HEK293 (cell line): ENCODE data around the gene PGBD5.

ENCODE experiments used
- CTCF ChIA-PET: fragments of 350-600 bp; formaldehyde crosslinking; extraction: SDS; loops from one replicate; lab custom pipeline; 2021; ENCODE audit warnings: antibody characterized with exemption; lab: Yijun Ruan, JAX
- POLR2A ChIA-PET: fragments of 300-600 bp; formaldehyde crosslinking; extraction: SDS; loops from one replicate; lab custom pipeline; 2020; ENCODE audit warnings: antibody characterized with exemption, inconsistent platforms; lab: Yijun Ruan, JAX
- H3K27ac ChIP-seq: fragments of 200-500 bp; sonication (Bioruptor generic); 2 replicates; pipeline ENCODE4 v1.5.1; 2014; ENCODE audit warnings: low read depth, low read length, control low read depth, inconsistent platforms; ENCODE audit errors: extremely low read depth
- H3K36me3 ChIP-seq, 2 experiments: fragments of 200-500 bp in 1 of 2; sonication (Bioruptor generic) in 1 of 2; 1 replicate in 1 of 2; 2 replicates in 1 of 2; pipeline ENCODE4 v1.5.1; 2014 to 2017; ENCODE audit warnings: inconsistent platforms in 2 of 2, low read length in 2 of 2; ENCODE audit not compliant: control insufficient read depth in 2 of 2, insufficient read depth in 1 of 2
- H3K4me1 ChIP-seq: fragments of 200-500 bp; sonication (Bioruptor generic); 2 replicates; pipeline ENCODE4 v1.5.1; 2014; ENCODE audit warnings: mild to moderate bottlenecking, low read length, inconsistent platforms; ENCODE audit not compliant: control insufficient read depth, insufficient read depth
- H3K4me3 ChIP-seq: 2 replicates; pipeline ENCODE4 v1.5.1; 2011; ENCODE audit warnings: low read depth, mild to moderate bottlenecking, control low read depth, low read length, moderate library complexity
- H3K9me3 ChIP-seq: fragments of 200-500 bp; sonication (Bioruptor generic); 2 replicates; pipeline ENCODE4 v1.5.1; 2014; ENCODE audit warnings: low read depth, low read length, inconsistent platforms; ENCODE audit not compliant: control insufficient read depth, insufficient read depth
- BCL6B ChIP-seq: fragments of 450-650 bp; formaldehyde crosslinking; IDR thresholded peaks from 2 replicates; pipeline ENCODE4 v1.5.1; 2017; ENCODE audit warnings: missing biosample characterization, missing genetic modification characterization
- KLF10 ChIP-seq: fragments of 450-650 bp; IDR thresholded peaks from 2 replicates; pipeline ENCODE4 v1.5.1; 2018; ENCODE audit warnings: missing biosample characterization, mild to moderate bottlenecking, missing genetic modification characterization
- PBX3 ChIP-seq: sonication (generic); formaldehyde crosslinking; IDR thresholded peaks from 2 replicates; pipeline ENCODE4 v1.8.1; 2022; ENCODE audit warnings: mild to moderate bottlenecking, moderate library complexity, missing genetic modification reagents
- SALL2 ChIP-seq: fragments of 450-650 bp; formaldehyde crosslinking; IDR thresholded peaks from 2 replicates; pipeline ENCODE4 v1.5.0; 2017; ENCODE audit warnings: missing biosample characterization, mild to moderate bottlenecking, missing genetic modification characterization, borderline replicate concordance
- ZBTB8A ChIP-seq: fragments of 450-650 bp; formaldehyde crosslinking; IDR thresholded peaks from 2 replicates; pipeline ENCODE4 v1.5.1; 2016; ENCODE audit warnings: missing biosample characterization, missing genetic modification characterization
- ZIC2 ChIP-seq: fragments of 450-650 bp; formaldehyde crosslinking; IDR thresholded peaks from 2 replicates; pipeline ENCODE4 v1.5.1; 2016; ENCODE audit warnings: missing biosample characterization, missing genetic modification characterization
- ZNF239 ChIP-seq: fragments of 450-650 bp; formaldehyde crosslinking; IDR thresholded peaks from 2 replicates; pipeline ENCODE4 v1.5.1; 2016; ENCODE audit warnings: missing biosample characterization, missing genetic modification characterization
- ZNF248 ChIP-seq: fragments of 450-650 bp; formaldehyde crosslinking; IDR thresholded peaks from 2 replicates; pipeline ENCODE4 v1.5.1; 2017; ENCODE audit warnings: missing biosample characterization, missing genetic modification characterization
- ZNF48 ChIP-seq: fragments of 450-650 bp; formaldehyde crosslinking; IDR thresholded peaks from 2 replicates; pipeline ENCODE4 v1.5.1; 2016; ENCODE audit warnings: missing biosample characterization, missing genetic modification characterization
- ZNF555 ChIP-seq: fragments of 450-650 bp; formaldehyde crosslinking; conservative IDR thresholded peaks from 2 replicates; pipeline ENCODE4 v1.5.1; 2017; ENCODE audit warnings: missing biosample characterization, mild to moderate bottlenecking, missing genetic modification characterization, inconsistent platforms
- ZNF658 ChIP-seq: fragments of 450-650 bp; formaldehyde crosslinking; IDR thresholded peaks from 2 replicates; pipeline ENCODE4; 2016; ENCODE audit warnings: missing biosample characterization, missing genetic modification characterization
- ZNF768 ChIP-seq: fragments of 450-650 bp; formaldehyde crosslinking; IDR thresholded peaks from 2 replicates; pipeline ENCODE4 v1.5.1; 2018; ENCODE audit warnings: missing biosample characterization, mild to moderate bottlenecking, missing genetic modification characterization
- ZNF792 ChIP-seq: fragments of 450-650 bp; formaldehyde crosslinking; IDR thresholded peaks from 2 replicates; pipeline ENCODE4 v1.5.1; 2016; ENCODE audit warnings: missing biosample characterization, missing genetic modification characterization
- ZSCAN18 ChIP-seq: fragments of 450-650 bp; formaldehyde crosslinking; IDR thresholded peaks from 2 replicates; pipeline ENCODE4 v1.5.1; 2016; ENCODE audit warnings: missing biosample characterization, missing genetic modification characterization
- TF ChIP-seq, protein P1 (sequence below): fragments of 450-650 bp; formaldehyde crosslinking; IDR thresholded peaks from 2 replicates; pipeline ENCODE4 v1.5.1; 2016; ENCODE audit warnings: missing biosample characterization, missing genetic modification characterization, borderline replicate concordance
- TF ChIP-seq, protein P2 (sequence below): fragments of 450-650 bp; formaldehyde crosslinking; IDR thresholded peaks from 2 replicates; pipeline ENCODE4 v1.5.1; 2016; ENCODE audit warnings: missing biosample characterization, missing genetic modification characterization
- TF ChIP-seq, protein P3 (sequence below): fragments of 450-650 bp; formaldehyde crosslinking; IDR thresholded peaks from 2 replicates; pipeline ENCODE4 v1.5.1; 2017; ENCODE audit warnings: missing biosample characterization, missing genetic modification characterization
- TF ChIP-seq, protein P4 (sequence below): fragments of 450-650 bp; formaldehyde crosslinking; IDR thresholded peaks from 2 replicates; pipeline ENCODE4 v1.5.1; 2016; ENCODE audit warnings: missing biosample characterization, missing genetic modification characterization, borderline replicate concordance

PGBD5 gene

DNA sequence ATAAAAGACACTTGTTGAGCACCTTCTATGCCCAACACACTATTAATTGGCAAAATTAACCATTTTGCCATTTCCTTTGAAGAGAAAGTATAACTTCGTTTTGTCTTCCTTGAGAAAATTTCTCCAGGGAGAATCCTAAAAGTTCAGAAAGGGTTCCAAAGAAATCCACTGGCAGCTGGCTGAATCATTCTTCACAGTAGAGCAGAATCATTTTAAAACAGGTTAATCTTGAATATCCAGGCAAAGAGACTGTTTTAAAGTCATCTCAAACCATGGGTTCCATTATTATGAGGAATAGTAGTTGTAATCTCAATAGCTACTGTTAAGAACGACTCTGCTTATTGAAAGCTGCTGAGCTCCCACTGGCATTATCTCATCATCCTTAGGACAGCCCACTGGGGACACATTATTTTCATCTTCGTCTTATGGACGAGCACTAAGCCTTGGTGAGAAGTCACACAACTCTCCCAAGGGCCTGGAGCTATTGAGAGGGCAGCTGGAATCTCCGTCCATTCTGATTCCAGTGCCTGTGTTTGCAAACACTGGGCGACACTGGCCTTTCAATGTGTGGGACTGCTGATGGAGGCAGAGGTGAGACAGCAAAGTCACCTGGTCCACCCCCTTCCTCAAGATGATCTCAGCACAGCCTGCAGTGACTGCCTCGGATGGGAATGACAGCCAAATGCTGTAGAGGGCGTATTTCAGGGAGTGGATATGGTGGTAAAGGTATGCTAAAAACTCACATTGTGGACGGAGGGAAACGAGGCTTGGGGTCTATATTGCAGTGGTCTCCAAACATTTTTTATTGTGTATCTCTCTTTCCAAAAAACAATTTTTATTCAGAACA, 15.3 kb upstream of the PGBD5 start (continued):
- TF ChIP-seq, protein P1, sequence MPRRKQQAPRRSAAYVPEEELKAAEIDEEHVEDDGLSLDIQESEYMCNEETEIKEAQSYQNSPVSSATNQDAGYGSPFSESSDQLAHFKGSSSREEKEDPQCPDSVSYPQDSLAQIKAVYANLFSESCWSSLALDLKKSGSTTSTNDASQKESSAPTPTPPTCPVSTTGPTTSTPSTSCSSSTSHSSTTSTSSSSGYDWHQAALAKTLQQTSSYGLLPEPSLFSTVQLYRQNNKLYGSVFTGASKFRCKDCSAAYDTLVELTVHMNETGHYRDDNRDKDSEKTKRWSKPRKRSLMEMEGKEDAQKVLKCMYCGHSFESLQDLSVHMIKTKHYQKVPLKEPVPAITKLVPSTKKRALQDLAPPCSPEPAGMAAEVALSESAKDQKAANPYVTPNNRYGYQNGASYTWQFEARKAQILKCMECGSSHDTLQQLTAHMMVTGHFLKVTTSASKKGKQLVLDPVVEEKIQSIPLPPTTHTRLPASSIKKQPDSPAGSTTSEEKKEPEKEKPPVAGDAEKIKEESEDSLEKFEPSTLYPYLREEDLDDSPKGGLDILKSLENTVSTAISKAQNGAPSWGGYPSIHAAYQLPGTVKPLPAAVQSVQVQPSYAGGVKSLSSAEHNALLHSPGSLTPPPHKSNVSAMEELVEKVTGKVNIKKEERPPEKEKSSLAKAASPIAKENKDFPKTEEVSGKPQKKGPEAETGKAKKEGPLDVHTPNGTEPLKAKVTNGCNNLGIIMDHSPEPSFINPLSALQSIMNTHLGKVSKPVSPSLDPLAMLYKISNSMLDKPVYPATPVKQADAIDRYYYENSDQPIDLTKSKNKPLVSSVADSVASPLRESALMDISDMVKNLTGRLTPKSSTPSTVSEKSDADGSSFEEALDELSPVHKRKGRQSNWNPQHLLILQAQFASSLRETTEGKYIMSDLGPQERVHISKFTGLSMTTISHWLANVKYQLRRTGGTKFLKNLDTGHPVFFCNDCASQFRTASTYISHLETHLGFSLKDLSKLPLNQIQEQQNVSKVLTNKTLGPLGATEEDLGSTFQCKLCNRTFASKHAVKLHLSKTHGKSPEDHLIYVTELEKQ (tag by site-specific recombination): no peak
- TF ChIP-seq ZNF555 (tag by site-specific recombination): no peak
- no peak for TF ChIP-seq ZNF658 (tag by site-specific recombination)
- no peak for TF ChIP-seq ZBTB8A
- TF ChIP-seq ZNF768 (tag by site-specific recombination): no peak
- no peak for TF ChIP-seq ZSCAN18 (tag by site-specific recombination)
- TF ChIP-seq, protein P2, sequence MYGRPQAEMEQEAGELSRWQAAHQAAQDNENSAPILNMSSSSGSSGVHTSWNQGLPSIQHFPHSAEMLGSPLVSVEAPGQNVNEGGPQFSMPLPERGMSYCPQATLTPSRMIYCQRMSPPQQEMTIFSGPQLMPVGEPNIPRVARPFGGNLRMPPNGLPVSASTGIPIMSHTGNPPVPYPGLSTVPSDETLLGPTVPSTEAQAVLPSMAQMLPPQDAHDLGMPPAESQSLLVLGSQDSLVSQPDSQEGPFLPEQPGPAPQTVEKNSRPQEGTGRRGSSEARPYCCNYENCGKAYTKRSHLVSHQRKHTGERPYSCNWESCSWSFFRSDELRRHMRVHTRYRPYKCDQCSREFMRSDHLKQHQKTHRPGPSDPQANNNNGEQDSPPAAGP (tag by site-specific recombination): no peak
- TF ChIP-seq ZNF239 (tag by site-specific recombination): no peak

DNA sequence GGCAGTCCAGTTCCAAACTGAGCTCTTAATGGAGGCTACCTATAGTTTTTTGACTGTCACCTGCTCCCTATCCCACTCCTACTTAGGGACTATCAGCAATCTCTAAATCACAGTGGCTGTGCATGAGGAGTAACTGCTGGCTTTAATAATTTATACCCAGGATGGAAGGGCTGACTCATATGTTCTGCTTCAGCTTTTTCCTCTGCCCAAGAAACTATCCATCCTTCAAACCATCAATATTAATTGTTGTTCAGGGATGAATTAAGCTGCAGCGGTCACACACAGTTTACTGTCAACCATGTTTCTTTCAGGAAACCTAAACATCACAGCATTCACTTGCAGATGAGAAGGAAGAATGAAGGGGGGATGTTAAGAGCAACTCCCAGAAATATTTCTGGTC, 9.0 kb upstream of the PGBD5 start:
- Histone ChIP-seq H3K27ac (no peak overlapping the region), H3K36me3 (no peaks in the 10 kb centered on the region), H3K4me3 (no peak overlapping the region), H3K4me1 (no peaks in the 10 kb centered on the region), H3K9me3 (no peaks in the 10 kb centered on the region; the same call in 1 of the 2 replicates)
- TF ChIP-seq ZNF48 (tag by site-specific recombination) (no peak), ZNF248 (tag by site-specific recombination) (no peak), KLF10 (tag by site-specific recombination) (no peak), BCL6B (tag by site-specific recombination) (no peak), ZNF792 (tag by site-specific recombination) (no peak), ZIC2 (tag by site-specific recombination) (no peak), SALL2 (tag by site-specific recombination) (no peak), PBX3 (no peak)
- TF ChIP-seq, protein P3, sequence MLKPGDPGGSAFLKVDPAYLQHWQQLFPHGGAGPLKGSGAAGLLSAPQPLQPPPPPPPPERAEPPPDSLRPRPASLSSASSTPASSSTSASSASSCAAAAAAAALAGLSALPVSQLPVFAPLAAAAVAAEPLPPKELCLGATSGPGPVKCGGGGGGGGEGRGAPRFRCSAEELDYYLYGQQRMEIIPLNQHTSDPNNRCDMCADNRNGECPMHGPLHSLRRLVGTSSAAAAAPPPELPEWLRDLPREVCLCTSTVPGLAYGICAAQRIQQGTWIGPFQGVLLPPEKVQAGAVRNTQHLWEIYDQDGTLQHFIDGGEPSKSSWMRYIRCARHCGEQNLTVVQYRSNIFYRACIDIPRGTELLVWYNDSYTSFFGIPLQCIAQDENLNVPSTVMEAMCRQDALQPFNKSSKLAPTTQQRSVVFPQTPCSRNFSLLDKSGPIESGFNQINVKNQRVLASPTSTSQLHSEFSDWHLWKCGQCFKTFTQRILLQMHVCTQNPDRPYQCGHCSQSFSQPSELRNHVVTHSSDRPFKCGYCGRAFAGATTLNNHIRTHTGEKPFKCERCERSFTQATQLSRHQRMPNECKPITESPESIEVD (tag by site-specific recombination): no peak
- TF ChIP-seq, protein P4, sequence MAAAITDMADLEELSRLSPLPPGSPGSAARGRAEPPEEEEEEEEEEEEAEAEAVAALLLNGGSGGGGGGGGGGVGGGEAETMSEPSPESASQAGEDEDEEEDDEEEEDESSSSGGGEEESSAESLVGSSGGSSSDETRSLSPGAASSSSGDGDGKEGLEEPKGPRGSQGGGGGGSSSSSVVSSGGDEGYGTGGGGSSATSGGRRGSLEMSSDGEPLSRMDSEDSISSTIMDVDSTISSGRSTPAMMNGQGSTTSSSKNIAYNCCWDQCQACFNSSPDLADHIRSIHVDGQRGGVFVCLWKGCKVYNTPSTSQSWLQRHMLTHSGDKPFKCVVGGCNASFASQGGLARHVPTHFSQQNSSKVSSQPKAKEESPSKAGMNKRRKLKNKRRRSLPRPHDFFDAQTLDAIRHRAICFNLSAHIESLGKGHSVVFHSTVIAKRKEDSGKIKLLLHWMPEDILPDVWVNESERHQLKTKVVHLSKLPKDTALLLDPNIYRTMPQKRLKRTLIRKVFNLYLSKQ: no peak
- POLR2A ChIA-PET: no interaction called here
- CTCF ChIA-PET: interaction anchor here (0.6 to 1.4 kb wide), 3 partner anchors 9 to 494 kb away, joined by 3 to 5 read pairs (median 3); no protein-coding TSS in a partner anchor
